HG02870 (cell line): ENCODE data around the gene USP36.

Experiments used
- ATAC-seq: cut with Tn5 transposase; IDR thresholded peaks from one replicate; pipeline ENCODE4 v1.9.1; 2021; ENCODE audit warnings: mild to moderate bottlenecking, moderate library complexity; ENCODE audit not compliant: unreplicated experiment

The USP36 gene

DNA sequence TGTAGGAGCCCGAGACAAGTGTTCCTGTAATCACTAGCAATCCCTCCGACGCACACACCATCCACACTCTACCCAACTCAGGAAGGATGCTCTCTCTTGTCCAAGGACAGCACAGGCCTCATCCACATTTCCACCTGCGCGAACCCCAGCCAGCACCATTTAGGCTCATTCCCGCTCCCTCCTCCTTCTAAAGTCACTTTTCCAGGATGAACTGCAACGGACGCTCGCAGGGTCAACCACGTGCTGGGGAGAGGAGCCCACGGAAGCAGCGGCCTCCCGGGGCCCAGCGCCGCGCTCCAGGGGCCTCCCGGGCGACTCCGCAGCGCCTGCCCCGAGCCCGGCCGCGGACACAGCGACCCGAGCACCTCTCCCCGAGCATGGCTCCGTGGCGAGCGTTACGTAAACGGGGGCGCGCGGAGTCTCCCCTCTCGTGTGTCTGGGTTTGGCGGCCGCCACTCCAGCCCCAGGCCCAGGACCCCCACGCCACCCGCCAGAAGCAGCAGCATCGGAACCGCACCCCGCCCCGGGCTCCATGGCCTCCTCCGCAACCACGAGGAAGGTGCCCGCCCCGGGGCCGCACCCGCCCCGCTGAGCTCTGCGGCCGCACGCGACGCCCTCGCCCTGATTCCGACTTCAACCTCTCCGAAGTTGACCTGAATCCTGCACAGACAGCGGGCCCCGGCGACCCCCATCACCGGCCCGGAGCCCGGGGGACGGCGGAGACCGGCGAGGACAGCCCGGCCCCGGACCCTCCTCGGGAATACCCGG, 668 bp downstream of the USP36 start:
- ATAC-seq = peak; percentile 9

DNA sequence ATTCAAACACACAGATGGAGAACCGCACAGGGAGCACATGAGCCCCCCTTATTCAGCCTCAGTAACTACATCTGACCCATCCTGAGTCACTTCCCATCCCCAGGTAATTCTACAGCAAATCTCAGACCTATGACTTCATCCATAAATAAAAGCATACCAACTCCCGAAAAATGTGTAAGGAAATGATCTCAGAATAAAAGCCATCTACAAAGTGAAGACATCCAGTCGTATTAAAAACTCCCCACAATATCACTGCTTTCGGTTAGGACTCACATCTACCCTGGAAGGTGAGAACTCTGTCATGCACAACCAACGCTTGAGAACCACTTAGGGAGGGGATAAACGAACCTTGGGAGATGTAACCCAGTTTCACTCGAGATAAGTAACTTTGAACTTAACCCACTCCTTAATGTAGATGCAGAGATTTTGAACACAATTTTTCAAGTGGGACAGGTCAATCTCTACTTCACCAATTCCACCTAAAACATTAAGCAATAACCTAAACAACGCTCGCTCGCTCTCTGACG, 1.3 kb downstream of the USP36 start:
- ATAC-seq = no peak

DNA sequence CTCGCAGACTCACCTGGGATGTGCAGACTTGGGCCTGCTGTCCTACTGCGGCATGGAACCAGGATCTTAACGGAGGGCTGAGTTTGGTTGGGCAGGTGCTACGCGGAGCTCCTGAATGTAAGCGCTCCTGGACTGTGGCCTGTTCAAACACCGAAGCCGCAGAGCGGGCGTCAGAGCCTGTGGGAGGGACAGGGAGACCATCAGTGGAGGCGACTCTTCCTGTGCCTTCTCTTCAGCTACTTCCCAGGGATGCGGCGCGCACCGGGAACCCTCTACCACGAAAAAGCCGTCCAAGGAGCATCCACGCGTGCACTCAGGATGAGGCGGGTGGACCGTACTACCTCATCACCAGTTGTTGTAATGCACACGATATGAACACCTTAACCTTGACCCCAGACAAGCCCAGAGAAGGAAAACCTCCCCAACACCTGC, 2.0 kb downstream of the USP36 start:
- no peak for ATAC-seq

DNA sequence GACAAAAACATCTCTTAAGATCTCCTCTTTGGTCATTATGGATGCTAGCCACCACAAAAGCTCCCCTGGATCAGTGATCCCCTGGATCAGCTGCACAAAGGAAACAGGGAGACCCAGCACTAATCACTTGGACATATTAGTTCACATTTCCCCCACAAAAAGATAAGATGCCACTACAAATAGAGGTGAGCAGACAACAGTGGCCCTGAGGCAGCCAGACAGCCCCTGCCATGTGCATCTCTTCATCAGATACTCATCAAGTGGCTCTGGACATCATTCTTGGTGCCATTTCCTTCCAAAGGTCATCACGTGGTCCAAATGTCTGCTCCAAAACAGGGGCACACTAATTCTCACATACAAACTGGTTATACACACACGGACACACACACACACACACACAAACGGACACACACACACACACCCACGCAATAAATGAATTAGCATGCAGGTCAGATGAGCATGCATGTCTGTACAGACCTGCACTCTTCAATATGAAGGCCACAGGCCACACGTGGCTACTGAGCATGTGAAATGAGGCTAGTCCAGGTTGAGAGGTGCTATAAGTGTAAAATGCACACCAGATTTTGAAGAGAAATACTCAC, 4.1 kb downstream of the USP36 start:
- ATAC-seq = no peak

DNA sequence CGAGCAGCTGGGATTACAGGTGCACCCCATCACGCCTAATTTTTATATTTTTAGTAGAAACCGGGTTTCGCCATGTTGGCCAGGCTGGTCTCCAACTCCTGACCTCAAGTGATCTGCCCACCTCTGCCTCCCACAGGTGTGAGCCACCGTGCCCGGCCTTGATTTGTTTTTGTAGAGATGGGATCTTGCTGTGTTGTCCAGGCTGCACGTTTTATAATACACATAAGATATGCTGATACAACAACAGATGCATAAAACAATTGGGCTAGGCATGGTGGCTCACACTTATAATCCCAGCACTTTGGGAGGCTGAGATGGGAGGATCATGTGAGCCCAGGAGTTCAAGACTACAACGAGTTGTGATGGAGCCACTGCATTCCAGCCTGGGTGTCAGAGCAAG, 6.0 kb downstream of the USP36 start:
- no peak for ATAC-seq

DNA sequence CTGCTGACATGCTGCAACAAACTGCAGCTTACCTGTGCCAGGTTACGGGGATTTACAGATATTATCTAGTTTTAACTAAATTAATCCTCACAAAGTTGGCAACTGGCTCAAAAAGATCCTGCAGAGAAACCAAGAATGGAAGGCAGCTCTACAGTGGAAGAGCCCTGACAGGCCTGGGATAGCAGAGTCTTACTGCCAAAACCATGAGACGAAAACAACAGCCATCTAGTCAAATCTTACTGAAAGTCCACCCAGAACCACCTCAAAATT, 8.1 kb downstream of the USP36 start:
- no peak for ATAC-seq

DNA sequence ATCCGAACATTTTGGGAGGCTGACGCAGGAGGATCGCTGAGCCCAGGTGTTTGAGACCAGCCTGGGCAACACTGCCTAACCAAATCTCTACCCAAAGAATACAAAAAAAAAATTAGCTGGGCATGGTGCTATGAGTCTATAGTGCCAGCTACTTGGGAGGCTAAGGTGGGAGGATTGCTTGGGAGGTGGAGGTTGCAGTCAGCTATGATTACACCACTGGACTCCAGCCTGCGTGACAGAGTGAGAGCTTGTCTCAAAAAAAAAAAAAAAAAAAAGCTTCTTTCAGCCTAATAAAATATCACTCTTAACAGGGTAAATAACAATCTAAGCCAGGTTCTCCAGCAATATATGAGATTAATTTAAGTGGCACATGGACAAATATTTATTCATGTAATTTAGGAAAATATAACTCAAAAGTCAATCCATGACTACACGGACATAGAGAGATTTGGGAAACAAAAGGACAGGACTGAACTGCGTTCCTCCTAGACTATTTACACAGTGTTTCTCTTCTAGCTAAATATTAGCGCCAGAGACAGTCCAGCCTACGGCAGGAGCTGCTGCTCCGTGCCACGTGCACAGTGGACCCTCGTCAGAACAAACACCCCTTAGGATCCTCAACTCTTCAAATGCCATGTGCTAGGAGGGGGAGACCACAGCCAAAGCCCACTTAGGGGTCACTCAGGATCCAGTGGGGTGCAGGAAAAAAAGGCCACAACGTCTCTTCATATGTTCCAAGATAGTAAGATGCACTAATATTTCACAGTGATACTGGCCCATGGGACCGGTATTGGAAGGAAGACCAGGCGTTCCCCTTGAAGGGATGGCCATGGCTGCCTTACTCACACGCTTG, 8.7 kb downstream of the USP36 start:
- ATAC-seq = no peak

DNA sequence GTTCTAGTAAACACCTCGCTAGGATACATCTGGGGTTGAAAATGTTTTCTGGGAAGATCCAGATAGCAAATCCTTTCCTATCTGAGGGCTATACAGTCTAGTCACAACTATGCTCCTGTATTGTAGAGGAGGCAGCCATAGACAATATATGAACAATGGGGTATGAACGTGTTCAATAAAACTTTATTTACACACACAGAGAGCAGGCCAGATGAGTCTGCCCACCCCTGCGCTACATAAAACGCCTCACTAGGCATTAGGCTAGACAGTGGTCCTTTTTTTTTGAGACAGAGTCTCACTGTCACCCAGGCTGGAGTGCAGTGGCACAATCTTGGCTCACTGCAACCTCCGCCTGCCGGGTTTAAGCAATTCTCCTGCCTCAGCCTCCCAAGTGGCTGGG, 11.1 kb downstream of the USP36 start:
- ATAC-seq = no peak

DNA sequence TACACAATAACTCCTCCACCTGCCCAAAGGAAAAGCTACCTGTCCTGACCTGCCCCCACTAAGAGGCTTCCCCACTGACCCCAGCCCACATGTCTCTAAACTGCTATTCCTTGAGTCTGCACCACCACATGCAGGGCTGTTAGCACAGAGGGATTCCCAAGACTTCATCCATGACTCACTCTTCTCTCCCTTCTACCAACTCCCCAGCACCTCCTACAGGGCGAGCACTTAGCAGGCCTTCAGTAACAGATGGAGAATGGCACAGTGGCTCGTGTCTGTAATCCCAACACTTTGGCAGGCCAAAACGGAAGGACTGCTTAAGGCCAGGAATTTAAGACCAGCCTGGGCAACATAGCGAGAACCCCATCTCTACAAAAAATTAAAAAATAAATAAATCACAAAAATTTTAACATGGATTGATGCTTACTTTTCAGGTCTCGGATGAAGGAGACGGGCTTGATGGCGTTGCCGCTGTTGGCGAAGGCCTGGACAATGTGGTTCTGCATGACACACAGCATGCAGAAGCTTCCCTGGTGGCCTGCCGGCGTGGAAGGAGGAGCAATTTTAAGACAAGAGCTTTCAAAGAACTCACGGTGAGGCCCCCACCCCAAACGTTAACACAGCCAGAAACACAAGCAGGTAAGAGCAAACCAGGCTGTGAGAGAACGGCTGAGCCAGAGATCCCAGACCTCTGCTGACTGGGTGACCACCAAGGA, 12.0 kb downstream of the USP36 start:
- no peak for ATAC-seq

DNA sequence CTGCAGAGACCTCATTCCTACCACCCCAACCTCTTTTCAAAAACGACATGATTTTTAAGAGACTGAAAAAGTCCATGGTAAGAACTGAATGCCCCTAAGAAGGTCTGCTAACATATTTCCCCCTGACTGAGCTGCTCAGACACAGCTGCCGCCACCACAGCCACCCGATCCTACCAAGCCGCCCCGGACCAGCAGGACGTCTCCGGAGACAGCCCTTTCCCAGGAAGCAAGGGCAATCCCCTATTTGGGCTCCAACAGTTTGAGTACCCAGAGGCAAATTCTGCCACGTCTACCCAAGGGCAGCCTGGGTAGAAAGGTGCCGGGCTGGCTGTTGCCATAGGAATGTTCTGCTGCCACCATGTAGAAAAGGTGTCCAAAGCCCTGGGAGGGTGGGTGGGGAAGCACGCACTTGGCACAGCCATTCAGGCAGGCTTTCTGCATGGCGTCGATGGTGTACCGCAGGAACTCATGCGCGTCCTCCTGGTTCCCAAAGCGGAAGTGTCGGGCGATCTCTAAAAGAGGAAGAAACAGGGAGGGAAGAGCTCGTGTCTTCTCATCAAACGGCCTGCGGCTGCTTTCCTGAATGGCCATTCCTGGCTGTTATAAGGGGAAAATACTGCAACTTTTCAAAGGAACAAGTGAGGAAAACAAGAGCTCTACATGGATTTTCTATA, 13.6 kb downstream of the USP36 start:
- no peak for ATAC-seq

DNA sequence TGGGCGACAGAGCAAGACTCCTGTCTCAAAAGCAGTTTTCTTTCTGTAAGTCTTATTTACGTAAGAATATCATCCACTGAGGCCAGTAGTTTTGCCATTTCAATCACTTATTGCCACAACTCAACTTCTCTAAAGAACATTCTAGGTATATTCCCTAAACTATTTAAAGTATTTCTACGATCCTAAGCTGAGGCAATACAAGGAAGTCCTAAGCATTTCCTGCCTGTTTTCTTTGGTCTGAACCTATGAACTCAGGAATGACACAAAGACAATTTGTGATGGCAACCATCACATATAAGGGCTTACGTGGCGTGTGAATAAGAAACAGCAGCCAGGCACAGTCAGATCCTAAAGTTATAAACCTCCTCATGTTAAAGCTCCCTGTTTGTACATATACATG, 14.2 kb downstream of the USP36 start:
- ATAC-seq = no peak

DNA sequence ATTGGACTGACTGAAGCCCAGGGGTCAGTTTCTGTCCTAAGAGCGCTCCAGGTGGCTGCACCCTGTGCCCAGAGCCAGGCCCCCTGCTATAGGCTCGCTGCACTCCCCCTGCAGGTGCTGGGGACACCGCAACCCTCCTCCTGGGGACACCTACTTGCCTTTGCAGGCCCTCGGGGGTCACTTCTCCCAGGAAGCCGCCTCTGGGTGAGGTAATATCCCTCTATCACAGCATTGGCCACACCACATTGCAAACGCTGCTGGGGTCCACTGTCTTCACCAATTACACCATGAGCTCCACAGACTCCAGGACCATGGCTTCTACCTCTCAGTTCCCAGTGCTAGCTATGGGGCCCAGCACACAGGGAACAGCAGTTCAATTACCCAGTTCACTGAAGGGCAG, 14.9 kb downstream of the USP36 start:
- no peak for ATAC-seq

DNA sequence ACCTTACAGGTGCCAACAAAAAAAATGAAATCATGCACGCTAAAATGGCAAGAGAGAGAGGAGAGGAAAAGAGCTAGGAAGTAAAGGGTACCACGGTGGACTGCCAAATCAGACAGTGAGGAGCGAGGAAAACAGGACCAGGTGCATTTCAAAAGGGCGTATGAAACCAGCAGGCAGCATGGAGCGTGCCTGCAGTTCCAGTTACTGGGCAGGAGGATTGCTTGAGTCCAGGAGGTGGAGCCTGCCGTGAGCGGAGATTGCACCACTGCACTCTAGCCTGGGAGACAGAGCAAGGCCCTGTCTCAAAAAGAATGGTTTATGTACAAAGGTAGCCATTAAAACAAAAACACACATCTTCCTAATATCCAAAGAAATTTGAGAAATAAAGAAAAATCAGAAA, 16.4 kb downstream of the USP36 start:
- no peak for ATAC-seq

DNA sequence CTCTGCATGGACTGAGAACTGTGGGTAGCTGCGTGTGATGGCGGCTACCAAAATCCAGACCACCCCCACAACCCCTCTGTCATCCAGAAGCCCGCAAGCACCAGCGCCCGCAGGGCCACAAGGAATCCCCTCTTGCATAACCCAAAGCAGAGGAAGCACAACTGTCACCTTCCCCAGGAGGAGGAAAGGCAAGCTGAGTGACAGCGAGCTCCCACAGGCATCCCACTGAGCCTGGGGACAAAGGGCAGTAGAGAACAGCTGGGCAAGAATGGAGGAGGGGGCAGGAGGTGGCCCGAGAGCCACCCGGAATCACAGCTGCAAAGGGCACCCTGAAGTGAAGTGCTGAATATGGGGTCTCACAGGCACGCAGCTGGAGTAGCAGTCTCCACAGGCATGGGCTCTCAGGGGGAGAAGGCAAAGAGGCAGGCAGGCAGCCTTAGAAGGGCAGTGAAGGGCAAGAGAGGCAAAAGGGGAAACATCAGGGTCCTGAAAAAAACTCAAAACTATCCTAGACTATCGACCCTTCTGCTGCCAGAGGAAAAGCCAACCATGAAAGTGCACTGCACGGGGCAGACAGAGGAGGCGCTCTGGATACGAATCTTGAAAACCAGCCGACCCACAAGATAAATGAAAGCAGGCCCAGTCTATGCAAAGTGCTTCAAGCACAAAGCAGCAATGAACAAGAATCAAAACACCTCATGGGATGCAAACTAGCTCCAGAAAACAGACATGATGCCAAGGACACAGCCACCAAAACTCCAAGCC, 17.1 kb downstream of the USP36 start:
- ATAC-seq = no peak

DNA sequence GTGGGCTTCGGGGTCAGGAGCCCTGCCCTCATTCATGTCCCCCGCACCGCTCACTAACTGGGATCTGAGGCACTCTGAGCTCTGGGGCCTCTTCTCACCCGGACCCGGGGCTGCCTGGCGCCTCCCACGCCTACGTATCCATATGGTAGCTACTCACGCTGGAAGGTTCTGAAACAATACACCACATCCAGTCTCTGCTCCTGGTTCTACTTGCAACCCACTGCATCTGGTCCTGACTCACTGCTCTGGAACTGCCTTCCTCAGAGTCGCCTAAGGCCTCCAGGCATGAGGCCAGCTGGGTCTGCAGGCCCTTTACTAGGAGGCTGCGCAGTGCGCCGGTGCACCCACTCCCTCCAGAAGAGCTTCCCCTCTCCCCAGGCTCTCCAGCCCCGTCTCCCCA, 18.1 kb downstream of the USP36 start:
- no peak for ATAC-seq

DNA sequence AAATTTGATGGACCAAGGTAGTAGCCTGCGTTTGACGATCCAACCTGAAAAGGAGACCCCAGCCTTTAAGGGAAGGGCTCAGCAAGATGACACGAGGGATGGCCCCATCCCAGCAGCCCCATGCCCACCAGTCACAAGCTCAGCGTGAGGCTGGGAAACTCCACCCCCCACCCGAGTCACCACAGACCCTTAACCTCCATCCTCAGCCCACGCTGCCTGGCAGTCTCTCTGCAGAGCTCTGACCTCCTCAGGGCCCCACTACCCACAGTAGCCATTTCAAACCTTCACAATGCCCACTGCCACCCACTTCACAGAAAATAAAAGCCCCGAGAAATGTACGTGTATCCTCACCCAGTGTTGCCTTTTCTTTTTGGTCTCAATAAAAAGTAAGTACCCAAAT, 18.7 kb downstream of the USP36 start:
- no peak for ATAC-seq

DNA sequence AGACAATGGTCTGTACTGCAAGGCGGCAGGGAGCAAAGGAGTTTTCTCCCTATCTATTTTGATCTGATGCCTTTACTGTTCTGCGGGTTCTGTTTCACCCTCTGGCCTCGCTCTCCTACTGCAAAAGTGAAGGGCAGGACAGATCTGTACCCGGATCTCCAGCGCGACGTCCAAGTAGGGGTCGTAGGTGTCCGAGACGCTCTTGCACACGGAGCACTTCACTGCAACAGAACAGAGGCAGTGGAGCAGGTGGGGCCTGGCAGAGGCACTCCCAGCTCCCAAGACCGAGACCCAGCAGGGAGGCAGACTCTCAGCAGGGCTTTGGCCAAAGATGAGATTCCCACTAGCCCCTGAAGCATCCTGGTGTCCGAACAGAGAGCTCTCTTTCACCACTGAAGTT, 19.8 kb downstream of the USP36 start:
- ATAC-seq = no peak

DNA sequence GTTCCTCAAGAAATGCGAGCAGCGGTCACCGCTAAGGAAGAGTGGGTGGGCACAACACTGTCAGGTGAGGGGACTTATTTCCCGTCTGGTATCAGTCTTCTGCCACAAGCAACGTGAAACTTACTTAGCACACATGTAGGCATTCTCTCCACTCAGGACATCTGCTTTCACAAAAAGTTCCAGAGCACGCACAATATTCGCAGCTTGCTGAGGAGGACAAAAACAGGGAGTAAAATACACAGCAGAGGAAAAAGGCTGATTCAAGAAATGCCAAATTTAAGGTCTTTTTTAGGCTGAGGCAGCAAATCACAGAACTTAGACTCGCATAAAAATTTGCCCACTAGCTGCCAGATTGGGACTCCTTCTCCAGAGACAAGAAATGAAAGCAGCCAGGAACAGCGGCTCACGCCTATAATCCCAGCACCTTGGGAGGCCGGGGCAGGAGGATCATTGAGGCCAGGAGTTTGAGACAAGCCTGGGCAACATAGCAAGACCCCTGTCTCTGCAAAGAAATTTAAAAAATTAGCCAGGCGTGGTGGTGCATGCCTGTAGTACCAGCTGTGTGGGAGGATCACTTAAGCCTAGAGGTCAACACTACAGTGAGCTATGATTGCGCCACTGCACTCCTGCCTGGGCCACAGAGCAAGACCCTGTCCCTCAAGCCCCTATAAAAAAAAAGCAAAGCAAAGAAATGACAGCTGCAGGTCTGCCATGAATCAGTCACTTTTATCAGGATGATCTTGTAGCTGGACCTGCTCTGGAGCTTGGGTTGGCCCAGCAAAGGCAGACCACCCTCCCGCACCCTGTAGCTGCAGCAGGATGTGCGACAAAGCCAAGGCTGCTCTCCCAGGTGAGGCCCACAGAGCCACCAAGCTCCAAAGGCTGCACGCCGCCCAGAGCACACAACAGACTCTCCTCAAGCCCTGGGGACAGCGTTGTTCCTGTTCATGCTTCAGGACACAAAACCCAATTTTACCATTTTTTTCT, 20.5 kb downstream of the USP36 start:
- no peak for ATAC-seq

DNA sequence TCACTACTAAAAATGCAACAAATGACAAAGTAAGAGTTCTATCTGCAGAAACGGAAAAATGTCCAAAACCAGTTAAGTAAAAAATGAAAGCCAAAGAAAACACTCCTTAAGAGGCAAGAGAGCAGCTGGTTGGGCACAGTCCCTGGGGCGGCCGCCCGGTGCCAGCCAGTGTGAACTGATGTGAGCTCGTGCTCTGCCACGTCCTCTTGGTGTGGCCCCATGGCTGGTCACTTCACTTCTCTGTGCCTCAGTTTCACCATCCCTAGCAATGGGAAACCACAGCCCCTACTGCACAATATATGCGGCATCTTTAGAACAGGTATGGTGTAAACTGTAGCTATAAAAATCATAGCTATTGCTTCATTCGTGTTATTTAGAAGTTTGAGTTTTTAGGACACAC, 21.2 kb downstream of the USP36 start:
- ATAC-seq = no peak
